Neural cell (in vitro differentiated cells): ENCODE results near the gene FOXJ3.

ENCODE experiments used
- EZH2 ChIP-seq: fragments of 200-600, 300-800 bp; shearing (Covaris generic), sonication (generic); IDR thresholded peaks from 2 replicates; pipeline ENCODE4 v1.6.1; 2014; ENCODE audit warnings: antibody characterized with exemption, low read length, borderline replicate concordance, mild to moderate bottlenecking; ENCODE audit not compliant: insufficient read depth, poor library complexity, severe bottlenecking
- POLR2AphosphoS5 ChIP-seq: IDR thresholded peaks from 2 replicates; pipeline ENCODE4 v1.6.1; 2012
- RAD21 ChIP-seq: fragments of 450-650 bp; conservative IDR thresholded peaks from 2 replicates; pipeline ENCODE4 v1.6.1; 2014; ENCODE audit warnings: antibody characterized with exemption, mild to moderate bottlenecking, moderate library complexity
- REST ChIP-seq: IDR thresholded peaks from 2 replicates; pipeline ENCODE4 v1.6.1; 2012; ENCODE audit warnings: borderline replicate concordance
- SMC3 ChIP-seq: fragments of 450-650 bp; conservative IDR thresholded peaks from 2 replicates; pipeline ENCODE4 v1.6.1; 2014; ENCODE audit warnings: antibody characterized with exemption, mild to moderate bottlenecking, moderate library complexity; ENCODE audit not compliant: poor library complexity
- TAF1 ChIP-seq: IDR thresholded peaks from 2 replicates; pipeline ENCODE4 v1.6.1; 2012; ENCODE audit warnings: low read depth
- TF ChIP-seq, protein P1 (sequence below): fragments of 450-650 bp; IDR thresholded peaks from 2 replicates; pipeline ENCODE4 v1.5.1; 2014; ENCODE audit warnings: antibody characterized with exemption, mild to moderate bottlenecking, moderate library complexity; ENCODE audit not compliant: poor library complexity, severe bottlenecking

- TF ChIP-seq TAF1 (no peak), REST (no peak), RAD21 (no peak), EZH2 (no peak), POLR2AphosphoS5 (no peak), SMC3 (no peak)
- TF ChIP-seq, protein P1, sequence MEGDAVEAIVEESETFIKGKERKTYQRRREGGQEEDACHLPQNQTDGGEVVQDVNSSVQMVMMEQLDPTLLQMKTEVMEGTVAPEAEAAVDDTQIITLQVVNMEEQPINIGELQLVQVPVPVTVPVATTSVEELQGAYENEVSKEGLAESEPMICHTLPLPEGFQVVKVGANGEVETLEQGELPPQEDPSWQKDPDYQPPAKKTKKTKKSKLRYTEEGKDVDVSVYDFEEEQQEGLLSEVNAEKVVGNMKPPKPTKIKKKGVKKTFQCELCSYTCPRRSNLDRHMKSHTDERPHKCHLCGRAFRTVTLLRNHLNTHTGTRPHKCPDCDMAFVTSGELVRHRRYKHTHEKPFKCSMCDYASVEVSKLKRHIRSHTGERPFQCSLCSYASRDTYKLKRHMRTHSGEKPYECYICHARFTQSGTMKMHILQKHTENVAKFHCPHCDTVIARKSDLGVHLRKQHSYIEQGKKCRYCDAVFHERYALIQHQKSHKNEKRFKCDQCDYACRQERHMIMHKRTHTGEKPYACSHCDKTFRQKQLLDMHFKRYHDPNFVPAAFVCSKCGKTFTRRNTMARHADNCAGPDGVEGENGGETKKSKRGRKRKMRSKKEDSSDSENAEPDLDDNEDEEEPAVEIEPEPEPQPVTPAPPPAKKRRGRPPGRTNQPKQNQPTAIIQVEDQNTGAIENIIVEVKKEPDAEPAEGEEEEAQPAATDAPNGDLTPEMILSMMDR, result no peak
Measured at GRCh38 chr1:42332877-42333276, 2.2 kb downstream of the FOXJ3 start.
